ENCODE results near the gene PUSL1. TPM values are rescaled to one million over a fixed set of nuclear protein-coding genes. Genes with fewer than 3 reads are reported as not detected.

The PUSL1 gene
- total RNA-seq, 1 experiment from 2014 or later = 38.0 TPM

- Histone ChIP-seq H3K18ac (ENCODE audit: insufficient read length, low read depth, low read length) (no peak overlapping the region), H3K79me2 (ENCODE audit: insufficient read depth, low read length) (no peaks in the 10 kb centered on the region; the same call in 1 of the 2 replicates)
Measured at GRCh38 chr1:1342061-1342562, 33.7 kb downstream of the PUSL1 start.

More at GRCh38 chr1:1342061-1342562, 33.7 kb downstream of the PUSL1 start:
- Histone ChIP-seq H3T11ph (ENCODE audit: low read length) (no peak overlapping the region), H2AK5ac (ENCODE audit: insufficient read length, low read length) (no peak overlapping the region), H2BK5ac (ENCODE audit: insufficient read length, low read length) (no peak overlapping the region), H2BK12ac (ENCODE audit: insufficient read length, low read depth, low read length) (no peak overlapping the region), H3K4me1 (ENCODE audit: insufficient read depth, low read length) (no peaks in the 10 kb centered on the region), H3K23me2 (ENCODE audit: insufficient read length, low read depth, low read length, poor library complexity, severe bottlenecking) (no peaks in the 10 kb centered on the region), H2BK120ac (ENCODE audit: low read depth, low read length, poor library complexity, severe bottlenecking) (no peak overlapping the region), H3K27me3 (ENCODE audit: insufficient read depth, low read length) (no peaks in the 10 kb centered on the region), H3K27ac (ENCODE audit: insufficient read length, low read depth, low read length) (no peak overlapping the region), H2BK20ac (ENCODE audit: low read depth, low read length, poor library complexity, severe bottlenecking) (no peak overlapping the region), H3K4me2 (ENCODE audit: insufficient read depth, insufficient read length, low read length) (no peak overlapping the region), H3K4ac (ENCODE audit: low read depth, low read length) (no peak overlapping the region), H3K9ac (ENCODE audit: extremely low read depth, insufficient read length, low read length) (no peak overlapping the region), H3K14ac (ENCODE audit: insufficient read depth, low read length) (no peak overlapping the region), H3K79me1 (ENCODE audit: insufficient read depth, low read depth, low read length, poor library complexity, severe bottlenecking) (peaks cover 4% of the 10 kb centered on the region), H4K8ac (replicated peaks; ENCODE audit: insufficient read length, low read depth, low read length) (no peak overlapping the region), H2AFZ (ENCODE audit: low read length) (no peak overlapping the region), H2BK15ac (ENCODE audit: low read depth, low read length) (no peak overlapping the region), H4K5ac (ENCODE audit: insufficient read length, low read depth, low read length) (no peak overlapping the region), H3K56ac (ENCODE audit: insufficient read length, low read depth, low read length) (no peak overlapping the region), H4K91ac (ENCODE audit: insufficient read length, low read depth, low read length) (no peak overlapping the region), H3K23ac (ENCODE audit: insufficient read length, low read depth, low read length) (no peak overlapping the region), H3K9me3 (ENCODE audit: control insufficient read depth, low read depth, low read length) (no peaks in the 10 kb centered on the region), H4K20me1 (ENCODE audit: control insufficient read depth, insufficient read depth, insufficient read length) (no peaks in the 10 kb centered on the region)
- H3K4me3 Mint-ChIP-seq = no peak overlapping the region
- whole genome bisulfite sequencing (ENCODE audit: extremely low coverage, insufficient read length, low lambda C conversion rate) = no CpG with 5 or more reads among the region's 28 CpGs
- H3K27me3 Mint-ChIP-seq (ENCODE audit: low read depth) = no peaks in the 10 kb centered on the region
- H3K4me1 Mint-ChIP-seq = peaks cover 0 to 5% of the 10 kb centered on the region in 2 experiments; a peak in 3 of 4 replicates
- no peak for DNase-seq
- TF ChIP-seq CTCF (conservative IDR thresholded peaks at IDR 0.05) = no peak
- peaks cover 0 to 8% of the 10 kb centered on the region in 2 experiments; a peak in 3 of 5 replicates for H3K9me3 Mint-ChIP-seq
- peaks cover 21 to 36% (median 31%) of the 10 kb centered on the region in 3 experiments for H3K36me3 Mint-ChIP-seq (ENCODE audit: insufficient read depth in 1 of 3, low read depth in 3 of 3)
- H3K27ac Mint-ChIP-seq = no peak overlapping the region

Measured in H9 (cell line).